ENCODE data around the gene C14orf180.

Gene C14orf180

GRCh38 chr14:104637546-104638003, 58.0 kb downstream of the C14orf180 start:
- no peak for TF ChIP-seq CTCF (IDR thresholded peaks at IDR 0.05; ENCODE audit: insufficient read depth, low read length, missing control alignments)
- no peak overlapping the region for H3K4me3 ChIP-seq (ENCODE audit: low read depth, low read length)
- POLR2A ChIA-PET: no interaction called here
- no peak for DNase-seq (ENCODE audit: low read depth, low spot score)
- CTCF ChIA-PET: no interaction called here

- no peak overlapping the region for H3K4me3 ChIP-seq (ENCODE audit: low read depth, low read length)
- TF ChIP-seq CTCF (IDR thresholded peaks at IDR 0.05; ENCODE audit: insufficient read depth, low read length, missing control alignments): no peak
- ChIA-PET CTCF (interaction anchor here (0.6 to 2.5 kb wide), 2 partner anchors 560 to 629 kb away, joined by 3 to 29 read pairs; no protein-coding TSS in a partner anchor), POLR2A (no interaction called here)
- DNase-seq (ENCODE audit: low read depth, low spot score): no peak
These were observed 58.6 kb downstream of the C14orf180 start for GRCh38 chr14:104638190-104638589.

GRCh38 chr14:104638927-104639450, 59.4 kb downstream of the C14orf180 start:
- CTCF ChIA-PET: interaction anchor here (0.9 to 2.5 kb wide), 4 partner anchors 11 to 561 kb away, joined by 3 to 29 read pairs (median 14); no protein-coding TSS in a partner anchor
- no peak overlapping the region for H3K4me3 ChIP-seq (ENCODE audit: low read depth, low read length)
- POLR2A ChIA-PET: no interaction called here
- DNase-seq (ENCODE audit: low read depth, low spot score): no peak
- no peak for TF ChIP-seq CTCF (IDR thresholded peaks at IDR 0.05; ENCODE audit: insufficient read depth, low read length, missing control alignments)

- no peak for TF ChIP-seq CTCF (IDR thresholded peaks at IDR 0.05; ENCODE audit: insufficient read depth, low read length, missing control alignments)
- POLR2A ChIA-PET: no interaction called here
- no peak overlapping the region for H3K4me3 ChIP-seq (ENCODE audit: low read depth, low read length)
- DNase-seq (ENCODE audit: low read depth, low spot score): no peak
- CTCF ChIA-PET: interaction anchor here (0.9 to 2.5 kb wide), 6 partner anchors 12 to 561 kb away, joined by 3 to 29 read pairs (median 7); no protein-coding TSS in a partner anchor
These were observed 59.9 kb downstream of the C14orf180 start for GRCh38 chr14:104639471-104639870.
